Tibial artery (tissue), 4 donors: ENCODE results near the gene SEPTIN8.

ENCODE experiments used
- DNase-seq, 2 donors: peaks; one replicate each; pipeline ENCODE4 v3.0.0-alpha.2; 2019
- H3K27ac ChIP-seq, 2 donors: fragments of 200-600 bp; sonication (generic) in 1 of 2; 1 replicate in 1 of 2; 2 replicates in 1 of 2; pipeline ENCODE4 v1.5.1; 2018 to 2019; ENCODE audit warnings: mild to moderate bottlenecking in 1 of 2
- H3K27me3 ChIP-seq, 2 donors: fragments of 200-600 bp; sonication (generic) in 1 of 2; one replicate each; pipeline versions ENCODE4 v1.5.1 to v1.6.0; 2016 to 2019
- H3K36me3 ChIP-seq, 3 donors: fragments of 200-600 bp; sonication (generic) in 2 of 3; one replicate each; pipeline ENCODE4 v1.5.1; 2016 to 2019; ENCODE audit warnings: mild to moderate bottlenecking in 2 of 3
- H3K4me1 ChIP-seq, 4 donors: fragments of 200-600 bp; sonication (generic) in 2 of 4; 1 replicate in 3 of 4; 2 replicates in 1 of 4; pipeline ENCODE4 v1.5.1; 2016 to 2019
- H3K4me3 ChIP-seq, 2 donors: fragments of 200-600 bp; sonication (generic) in 1 of 2; 1 replicate in 1 of 2; 2 replicates in 1 of 2; pipeline ENCODE4 v1.5.1; 2018 to 2019; ENCODE audit warnings: mild to moderate bottlenecking in 2 of 2
- H3K9me3 ChIP-seq, 3 donors: fragments of 200-600 bp; sonication (generic) in 1 of 3; one replicate each; pipeline ENCODE4 v1.5.1; 2016 to 2019
- CTCF ChIP-seq, 2 experiments: fragments of 200-600 bp in 1 of 2; fragments of 450-650 bp in 1 of 2; IDR thresholded peaks; one replicate each; pipeline ENCODE4 v1.5.1; 2017 to 2019; ENCODE audit warnings: antibody characterized with exemption in 2 of 2, mild to moderate bottlenecking in 1 of 2, moderate library complexity in 1 of 2
- intact Hi-C: fragments of 100-400 bp; cut with DNase I; formaldehyde crosslinking; loops from one replicate; pipeline ENCODE4 v1.15.0; 2023; ENCODE audit warnings: low total_unique reads

Gene SEPTIN8

GRCh38 chr5:132774406-132774805, 2.6 kb downstream of the SEPTIN8 start:
- TF ChIP-seq CTCF (IDR thresholded peaks at IDR 0.05), result no peak
- H3K9me3 ChIP-seq, result no peaks in the 10 kb centered on the region
- H3K4me1 ChIP-seq, result peaks cover 0 to 79% (median 60%) of the 10 kb centered on the region in 4 donors
- intact Hi-C loops, result no loop called here
- H3K27ac ChIP-seq, result peak overlapping the region; percentile 85 to 98
- H3K4me3 ChIP-seq, result no peak overlapping the region
- peak in 1 of 2 donors; percentile 64 for DNase-seq
- no peaks in the 10 kb centered on the region for H3K27me3 ChIP-seq
- no peaks in the 10 kb centered on the region for H3K36me3 ChIP-seq

GRCh38 chr5:132773601-132774355, 3.3 kb downstream of the SEPTIN8 start:
- no peak for TF ChIP-seq CTCF (IDR thresholded peaks at IDR 0.05)
- H3K27me3 ChIP-seq, result no peaks in the 10 kb centered on the region
- intact Hi-C loops, result no loop called here
- no peaks in the 10 kb centered on the region for H3K9me3 ChIP-seq
- no peak overlapping the region for H3K4me3 ChIP-seq
- no peaks in the 10 kb centered on the region for H3K36me3 ChIP-seq
- H3K4me1 ChIP-seq, result peaks cover 0 to 85% (median 64%) of the 10 kb centered on the region in 4 donors
- H3K27ac ChIP-seq, result peak overlapping the region; percentile 85 to 98
- no peak for DNase-seq

DNA sequence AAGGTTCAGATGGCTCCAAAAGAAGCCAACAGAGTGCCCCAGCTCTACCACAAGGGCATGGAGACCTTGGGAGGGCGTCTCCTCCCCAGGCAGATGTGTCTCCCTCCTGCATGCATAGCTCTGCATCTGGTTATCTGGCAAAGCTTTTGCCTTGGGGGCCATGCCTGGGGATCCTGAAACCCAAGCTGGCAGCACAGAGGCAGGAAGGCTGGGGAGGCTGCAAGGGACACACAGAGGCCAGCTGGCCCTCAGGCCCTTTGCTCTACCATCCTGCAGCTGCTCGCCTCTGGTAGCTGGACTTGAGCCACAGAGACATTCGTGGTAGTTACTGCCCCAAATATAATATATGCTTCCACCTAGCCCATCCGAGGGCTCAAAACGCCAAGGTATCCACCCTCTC, 3.9 kb downstream of the SEPTIN8 start:
- no peak overlapping the region for H3K4me3 ChIP-seq
- H3K4me1 ChIP-seq, result peaks cover 0 to 85% (median 65%) of the 10 kb centered on the region in 4 donors
- DNase-seq, result no peak
- H3K36me3 ChIP-seq, result no peaks in the 10 kb centered on the region
- no peaks in the 10 kb centered on the region for H3K9me3 ChIP-seq
- no peaks in the 10 kb centered on the region for H3K27me3 ChIP-seq
- no peak for TF ChIP-seq CTCF (IDR thresholded peaks at IDR 0.05)
- peak overlapping the region; percentile 85 to 98 for H3K27ac ChIP-seq
- intact Hi-C loops, result no loop called here

DNA sequence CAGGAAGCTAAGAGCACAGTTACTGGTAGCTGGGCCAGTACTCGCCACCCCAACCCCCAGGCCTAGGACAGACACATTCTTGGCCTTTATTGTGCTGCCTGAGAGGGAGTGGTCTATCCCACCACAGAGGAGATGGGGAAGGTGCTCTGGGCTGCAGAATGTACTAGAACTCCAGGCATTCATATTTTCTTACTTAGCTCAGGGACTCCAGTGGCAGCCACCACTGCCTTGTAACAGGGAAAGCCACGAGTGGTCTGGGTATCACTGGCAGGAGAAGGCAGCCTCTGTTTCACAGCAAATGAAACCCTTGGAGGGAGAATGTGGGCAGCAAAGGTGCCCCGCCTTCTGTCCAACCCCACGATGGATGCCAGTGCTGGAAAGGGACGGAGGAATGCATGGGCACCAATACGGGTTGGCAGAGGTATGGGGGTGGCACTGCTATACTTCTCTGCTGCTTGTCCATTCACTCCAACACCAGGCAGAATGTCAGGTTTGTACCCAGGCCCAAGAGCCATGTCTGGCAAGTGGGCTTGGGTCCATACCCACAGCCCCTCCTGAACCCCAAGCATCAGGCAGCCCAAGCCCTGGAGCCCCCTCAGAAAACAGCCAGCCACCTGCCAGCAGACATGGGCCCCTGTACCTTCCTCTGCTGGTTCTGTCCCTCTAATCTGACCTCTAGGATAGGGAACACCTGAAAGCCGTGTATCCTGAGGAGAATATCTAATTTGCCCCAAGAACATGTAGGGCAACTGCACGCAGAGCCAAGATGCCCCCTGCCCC, 4.6 kb downstream of the SEPTIN8 start:
- no peak for TF ChIP-seq CTCF (IDR thresholded peaks at IDR 0.05)
- Histone ChIP-seq H3K36me3 (no peaks in the 10 kb centered on the region), H3K9me3 (no peaks in the 10 kb centered on the region), H3K4me1 (peaks cover 0 to 87% (median 65%) of the 10 kb centered on the region in 4 donors), H3K4me3 (no peak overlapping the region), H3K27ac (peak overlapping the region; percentile 85 to 98), H3K27me3 (no peaks in the 10 kb centered on the region)
- intact Hi-C loops, result no loop called here
- no peak for DNase-seq

GRCh38 chr5:132771503-132771998, 5.5 kb downstream of the SEPTIN8 start:
- Histone ChIP-seq H3K27ac (peak overlapping the region; percentile 85 to 98), H3K27me3 (no peaks in the 10 kb centered on the region), H3K9me3 (no peaks in the 10 kb centered on the region), H3K4me3 (no peak overlapping the region), H3K4me1 (peaks cover 0 to 96% (median 75%) of the 10 kb centered on the region in 4 donors), H3K36me3 (no peaks in the 10 kb centered on the region)
- peak; percentile 76 to 85 for DNase-seq
- intact Hi-C loops, result no loop called here
- no peak for TF ChIP-seq CTCF (IDR thresholded peaks at IDR 0.05)
